G401 (cell line): ENCODE measurements around the gene GPR158. TPM values are rescaled to one million over a fixed set of nuclear protein-coding genes. Genes with fewer than 3 reads are reported as not detected.
"Not testable (repeated sequence)": the region's sequence is repeated elsewhere in the genome, so short reads cannot be mapped to it uniquely, and the experiment has no call there.

ENCODE experiments used
- DNase-seq: peaks from one replicate; pipeline ENCODE4 v3.0.0-alpha.2; 2015; ENCODE audit warnings: low spot score
- in situ Hi-C: cut with HindIII; loops from 2 replicates; pipeline ENCODE4 v1.10.0; 2016; ENCODE audit warnings: low sequenced_read_pairs, mixed read lengths
- total RNA-seq: library from RNA; depleted of rRNA; stranded (reverse); fragments of >200 nt; shearing (Covaris generic); gene quantifications from 2 replicates; pipeline ENCODE4 v1.2.3, GENCODE V29; 2014

GPR158 gene
- total RNA-seq, 1 experiment from 2014 or later = not detected

DNA sequence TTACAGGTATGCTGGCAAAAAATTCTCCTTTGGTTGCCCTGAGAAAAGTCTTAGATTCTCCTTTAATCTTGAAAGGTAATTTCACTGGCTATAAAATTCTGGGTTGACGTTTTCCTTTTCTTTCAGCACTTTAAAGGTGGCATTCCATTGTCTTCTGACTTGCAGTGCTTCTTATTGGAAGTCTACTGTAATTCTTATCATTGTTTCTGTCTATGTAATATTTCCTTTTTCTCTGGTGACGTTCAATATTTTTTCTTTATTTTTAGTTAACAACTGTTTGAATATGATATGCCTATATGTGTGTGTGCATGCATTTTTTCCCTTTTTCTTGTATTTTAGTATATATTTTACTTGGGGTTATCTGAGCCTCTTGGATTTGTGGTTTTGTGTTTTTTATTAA, 111.0 kb downstream of the GPR158 start:
- no peak for DNase-seq
- in situ Hi-C loops = no loop called here

- in situ Hi-C loops = no loop called here
These were observed 113.4 kb downstream of the GPR158 start for GRCh38 chr10:25288181-25288580.

GRCh38 chr10:25294032-25294926, 119.5 kb downstream of the GPR158 start:
- DNase-seq = no peak

More at GRCh38 chr10:25288181-25288580, 113.4 kb downstream of the GPR158 start:
- DNase-seq = no peak

GRCh38 chr10:25296324-25296723, 121.5 kb downstream of the GPR158 start:
- in situ Hi-C loops = no loop called here
- DNase-seq = no peak

More at GRCh38 chr10:25294032-25294926, 119.5 kb downstream of the GPR158 start:
- in situ Hi-C loops = no loop called here

- in situ Hi-C loops = no loop called here
- DNase-seq = no peak
These were observed 122.7 kb downstream of the GPR158 start for GRCh38 chr10:25297466-25297865.

DNA sequence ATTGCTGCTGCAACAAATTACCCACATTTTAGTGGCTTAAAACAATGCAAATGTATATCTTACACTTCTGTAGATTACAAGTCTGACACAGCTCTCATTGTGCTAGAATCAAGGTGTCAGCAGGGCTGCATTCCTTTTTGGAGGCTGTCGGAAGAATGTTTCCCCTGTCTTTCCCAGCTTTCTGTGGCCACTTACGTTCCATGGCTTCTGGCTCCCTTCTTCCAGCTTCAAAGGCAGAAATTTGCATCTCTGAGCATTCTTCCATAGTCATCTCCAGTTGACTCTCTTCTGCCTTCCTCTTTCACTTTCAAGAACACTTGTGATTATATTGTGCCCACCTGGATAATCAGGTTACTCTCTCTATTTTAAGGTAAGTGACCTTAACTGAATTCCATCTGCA, 125.3 kb downstream of the GPR158 start:
- no peak for DNase-seq
- in situ Hi-C loops = no loop called here

GRCh38 chr10:25304606-25305005, 129.8 kb downstream of the GPR158 start:
- DNase-seq = no peak
- in situ Hi-C loops = no loop called here

- in situ Hi-C loops = no loop called here
- no peak for DNase-seq
These were observed 131.6 kb downstream of the GPR158 start for GRCh38 chr10:25306386-25306785.

DNA sequence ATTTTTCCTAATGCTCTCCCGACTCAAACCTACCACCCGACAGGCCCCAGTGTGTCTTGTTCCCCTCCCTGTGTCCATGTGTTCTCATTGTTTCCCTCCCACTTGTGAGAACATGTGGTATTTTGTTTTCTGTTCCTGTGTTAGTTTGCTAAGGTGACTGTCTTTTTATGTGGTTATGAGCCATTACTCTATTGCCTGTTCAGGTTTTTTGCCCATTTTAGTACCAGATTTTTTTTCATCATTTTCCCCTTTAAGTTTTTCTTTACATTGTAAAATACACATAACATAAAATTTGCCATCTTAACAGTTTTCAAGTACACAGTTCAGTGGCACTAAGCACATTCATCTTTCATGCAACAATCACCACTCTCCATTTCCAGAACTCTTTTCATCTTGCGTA, 133.5 kb downstream of the GPR158 start:
- in situ Hi-C loops = no loop called here
- no peak for DNase-seq

DNA sequence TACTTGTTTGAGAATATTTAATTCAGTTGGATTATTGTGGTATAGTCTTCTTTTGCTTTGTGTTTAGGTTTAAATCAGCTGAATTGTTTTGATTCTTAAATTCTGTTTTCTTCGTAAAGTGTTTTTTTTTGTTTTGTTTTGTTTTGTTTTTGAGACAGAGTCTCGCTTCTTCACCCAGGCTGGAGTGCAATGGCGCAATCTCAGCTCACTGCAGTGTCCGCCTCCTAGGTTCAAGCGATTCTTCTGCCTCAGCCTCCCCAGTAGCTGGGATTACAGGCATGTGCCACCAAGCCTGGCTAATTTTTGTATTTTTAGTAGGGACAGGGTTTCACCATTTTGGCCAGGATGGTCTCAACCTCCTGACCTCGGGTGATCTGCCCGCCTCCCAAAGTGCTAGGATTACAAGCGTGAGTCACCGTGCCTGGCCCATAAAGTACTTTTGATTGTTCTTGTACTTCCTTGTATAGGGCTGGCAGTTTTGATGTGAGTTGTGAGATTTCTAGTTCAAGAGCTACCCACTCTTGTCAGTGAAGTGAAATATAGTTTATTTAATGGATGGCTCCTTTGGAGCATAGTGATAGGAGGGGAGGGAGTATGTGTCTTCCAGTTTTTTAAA, 142.9 kb downstream of the GPR158 start:
- in situ Hi-C loops, DNase-seq: not testable (repeated sequence)

DNA sequence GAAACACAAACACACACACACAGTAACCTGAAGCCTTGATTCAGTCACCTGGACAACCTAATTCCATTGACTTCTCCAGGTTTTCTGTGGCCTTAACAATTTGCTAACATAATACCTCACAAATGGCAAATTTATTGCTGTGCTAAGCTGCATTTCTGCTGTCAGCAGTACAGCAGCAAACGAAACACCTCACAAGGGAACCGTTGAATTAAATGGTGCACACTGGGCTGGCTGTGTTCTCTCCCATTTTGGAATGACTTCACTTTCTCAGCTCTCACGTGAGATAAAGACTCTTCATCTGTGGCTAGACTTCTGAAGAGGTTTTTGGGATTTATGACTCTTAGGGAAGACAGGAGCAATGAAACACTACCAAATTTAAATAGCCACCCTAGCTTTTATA, 152.5 kb downstream of the GPR158 start:
- in situ Hi-C loops = no loop called here
- no peak for DNase-seq

- DNase-seq = no peak
- in situ Hi-C loops = no loop called here
These were observed 153.6 kb downstream of the GPR158 start for GRCh38 chr10:25328361-25328760.

DNA sequence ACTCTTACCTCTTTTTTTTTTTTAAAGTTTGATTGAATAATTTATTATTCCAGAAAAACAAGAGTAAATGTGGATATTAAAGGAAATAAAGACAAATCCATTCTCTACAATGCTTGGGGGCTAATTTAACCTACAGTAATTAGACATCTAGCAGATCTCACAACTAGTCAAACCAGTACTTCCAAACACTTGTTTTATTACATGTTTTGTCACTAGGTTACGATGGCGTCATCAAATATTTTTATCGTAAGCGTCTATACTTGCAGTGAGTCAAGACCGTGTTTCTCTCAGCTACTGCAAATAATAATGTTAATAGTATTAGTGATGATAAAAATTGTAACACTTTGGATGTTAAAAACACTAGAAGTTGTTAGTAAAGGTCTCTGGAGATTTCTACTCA, 154.8 kb downstream of the GPR158 start:
- DNase-seq, in situ Hi-C loops: not testable (repeated sequence)

DNA sequence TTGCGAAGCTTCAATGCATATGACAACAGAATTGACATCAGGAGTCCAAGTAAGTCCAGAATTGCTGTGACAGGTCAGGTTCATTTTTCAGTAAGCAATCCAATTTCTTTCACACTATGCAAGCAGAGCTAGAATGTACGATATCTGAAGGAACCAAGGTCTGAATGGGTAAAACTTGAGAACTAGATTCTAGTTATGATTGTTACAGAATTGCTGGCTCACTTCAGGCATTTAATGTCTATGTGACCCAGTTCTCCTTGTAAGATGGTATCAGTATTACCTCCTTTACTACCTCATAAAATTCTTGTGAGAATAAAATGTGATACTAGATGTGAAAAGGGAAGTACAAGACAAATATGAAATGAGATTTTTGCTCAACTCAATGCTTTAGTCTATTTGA, 159.6 kb downstream of the GPR158 start:
- in situ Hi-C loops = no loop called here
- peak; percentile 28 for DNase-seq

DNA sequence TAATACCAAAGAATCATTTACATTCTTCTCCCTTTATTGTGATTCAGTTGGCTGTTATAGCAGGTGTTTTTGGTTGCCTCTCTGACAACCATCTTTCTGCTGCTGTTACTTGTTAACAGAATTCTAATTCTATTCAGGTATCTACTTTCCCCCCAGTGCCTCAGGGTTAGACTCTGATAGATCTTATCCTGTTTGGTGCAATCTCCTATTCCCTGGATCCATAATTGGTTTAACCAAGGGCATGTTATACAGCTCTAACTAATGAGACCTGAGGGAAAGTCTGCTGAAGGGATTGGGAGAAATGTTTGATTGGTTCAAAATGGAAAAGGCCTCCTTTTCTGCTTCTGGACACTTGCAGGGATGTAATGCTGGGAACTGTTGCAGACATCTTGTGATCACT, 161.5 kb downstream of the GPR158 start:
- DNase-seq = peak; percentile 29
- in situ Hi-C loops = no loop called here

DNA sequence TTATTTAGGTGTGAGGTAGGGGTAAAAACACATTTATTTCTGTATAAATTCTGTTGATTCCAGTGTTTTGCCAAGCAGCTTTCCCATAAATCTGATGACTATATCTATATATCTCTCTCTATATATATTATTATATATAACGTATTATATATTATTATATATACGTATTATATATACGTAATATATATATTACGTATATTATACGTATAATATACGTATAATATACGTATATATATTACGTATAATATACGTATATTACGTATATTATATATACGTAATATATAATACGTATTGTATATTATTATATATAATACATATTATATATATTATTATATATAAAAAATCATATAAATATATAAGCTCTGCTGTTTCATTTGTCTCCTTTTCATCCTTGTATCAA, 163.5 kb downstream of the GPR158 start:
- DNase-seq = no peak
- in situ Hi-C loops = no loop called here

- in situ Hi-C loops = no loop called here
- no peak for DNase-seq
These were observed 165.2 kb downstream of the GPR158 start for GRCh38 chr10:25339966-25340365.

- in situ Hi-C loops = no loop called here
- DNase-seq = no peak
These were observed 174.7 kb downstream of the GPR158 start for GRCh38 chr10:25349520-25349919.

- DNase-seq = no peak
- in situ Hi-C loops = no loop called here
These were observed 181.8 kb downstream of the GPR158 start for GRCh38 chr10:25356609-25357008.

- DNase-seq = no peak
- in situ Hi-C loops = no loop called here
These were observed 182.5 kb downstream of the GPR158 start for GRCh38 chr10:25357269-25357668.
